HUES64 (cell line): Measurements from ENCODE around the gene CASP12. TPM values are rescaled to one million over a fixed set of nuclear protein-coding genes. Genes with fewer than 3 reads are reported as not detected.
"Not testable (repeated sequence)": the region's sequence is repeated elsewhere in the genome, so short reads cannot be mapped to it uniquely, and the experiment has no call there.

ENCODE experiments used
- H3K27ac ChIP-seq: 2 replicates; pipeline ENCODE4 v1.7.0; 2013; ENCODE audit warnings: low read depth, low read length, inconsistent platforms
- H3K27me3 ChIP-seq: 2 replicates; pipeline ENCODE4 v1.6.1; 2013; ENCODE audit warnings: mild to moderate bottlenecking, low read length; ENCODE audit not compliant: insufficient read depth
- H3K36me3 ChIP-seq: 2 replicates; pipeline ENCODE4 v1.6.1; 2013; ENCODE audit warnings: mild to moderate bottlenecking, low read length; ENCODE audit not compliant: insufficient read depth
- H3K4me1 ChIP-seq: 2 replicates; pipeline ENCODE4 v1.6.1; 2013; ENCODE audit warnings: mild to moderate bottlenecking, low read length, moderate library complexity; ENCODE audit not compliant: insufficient read depth
- H3K4me3 ChIP-seq: 2 replicates; pipeline ENCODE4 v1.5.1; 2013; ENCODE audit warnings: mild to moderate bottlenecking, low read length, moderate library complexity
- H3K9ac ChIP-seq: 2 replicates; pipeline ENCODE4 v1.6.1; 2013; ENCODE audit warnings: mild to moderate bottlenecking, low read depth, low read length
- H3K9me3 ChIP-seq: 2 replicates; pipeline ENCODE4 v1.6.1; 2013; ENCODE audit warnings: low read depth, low read length; ENCODE audit not compliant: insufficient read depth
- WGBS: fragments of 150-250, 120-280 bp; methylation state at CpG from one replicate; pipeline ENCODE4 v1.1.7; 2013; ENCODE audit warnings: missing lambda C conversion rate; 5-methylcytosine and 5-hydroxymethylcytosine counted together
- polyA plus RNA-seq, 2 experiments: library from polyadenylated mRNA; stranded (reverse); fragments of 50-300 nt; gene quantifications; one replicate each; pipeline ENCODE4 v1.2.3, GENCODE V29; 2013

CASP12 gene
- not detected for polyA plus RNA-seq (2013, experiment 1 of 2)
- not detected for polyA plus RNA-seq (2013, experiment 2 of 2)

DNA sequence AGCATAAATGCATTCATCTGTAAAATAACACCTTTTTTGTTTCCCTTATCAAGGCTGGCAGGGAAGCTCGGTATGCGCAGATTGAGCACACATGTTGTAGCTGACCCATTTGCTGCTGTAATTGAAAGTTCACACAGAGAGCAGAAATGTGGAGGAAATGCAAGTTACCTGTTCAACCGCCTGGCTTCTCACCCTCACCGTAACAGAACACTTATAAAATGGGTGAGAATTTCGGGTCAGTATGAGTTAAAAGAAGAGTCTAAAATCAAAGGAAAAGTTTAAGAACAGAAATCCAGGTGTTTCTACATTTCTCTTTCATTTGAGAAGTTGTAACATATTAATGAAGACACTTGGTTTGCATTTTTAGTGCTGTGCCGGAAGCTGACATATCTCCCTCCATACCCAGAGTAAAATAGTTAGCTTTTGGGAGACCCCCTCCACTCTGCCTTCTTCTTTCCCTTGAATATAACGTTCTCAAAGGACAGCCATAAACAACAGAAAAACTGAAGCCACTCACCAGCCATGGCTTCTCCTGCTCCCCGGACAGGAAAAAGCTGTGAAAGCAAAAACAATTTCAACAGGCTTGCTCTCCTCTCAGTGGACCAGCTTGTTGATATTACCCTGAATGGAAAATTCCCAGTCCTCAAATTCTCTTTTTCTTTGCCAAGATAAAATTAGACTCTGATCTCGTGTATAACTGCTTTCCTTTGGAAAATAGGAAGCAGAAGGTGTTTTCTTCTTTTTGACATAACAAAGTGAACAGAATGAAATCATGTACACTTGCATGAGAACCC, at the start of gene CASP12:
TSS of gene CASP12 (minus strand) at position 570 of the 794 bp plus-strand sequence.
- Histone ChIP-seq H3K9me3 (no peaks in the 10 kb centered on the region), H3K36me3 (no peaks in the 10 kb centered on the region), H3K4me1 (peaks cover 20% of the 10 kb centered on the region), H3K9ac (no peak within 1 kb of the TSS), H3K27me3 (no peaks in the 10 kb centered on the region), H3K4me3 (no peak within 1 kb of the TSS), H3K27ac (no peak within 1 kb of the TSS)
- 90% methylated on average over 9 of the region's 9 CpGs for WGBS

GRCh38 chr11:104946907-104947306, 48.6 kb upstream of the CASP12 start:
- H3K27me3 ChIP-seq = no peaks in the 10 kb centered on the region
- H3K27ac ChIP-seq = no peak overlapping the region
- no peaks in the 10 kb centered on the region for H3K4me1 ChIP-seq
- no peak overlapping the region for H3K4me3 ChIP-seq
- no peaks in the 10 kb centered on the region for H3K36me3 ChIP-seq
- 36% methylated on average over 2 of the region's 2 CpGs for WGBS
- H3K9me3 ChIP-seq = no peaks in the 10 kb centered on the region
- H3K9ac ChIP-seq = no peak overlapping the region

DNA sequence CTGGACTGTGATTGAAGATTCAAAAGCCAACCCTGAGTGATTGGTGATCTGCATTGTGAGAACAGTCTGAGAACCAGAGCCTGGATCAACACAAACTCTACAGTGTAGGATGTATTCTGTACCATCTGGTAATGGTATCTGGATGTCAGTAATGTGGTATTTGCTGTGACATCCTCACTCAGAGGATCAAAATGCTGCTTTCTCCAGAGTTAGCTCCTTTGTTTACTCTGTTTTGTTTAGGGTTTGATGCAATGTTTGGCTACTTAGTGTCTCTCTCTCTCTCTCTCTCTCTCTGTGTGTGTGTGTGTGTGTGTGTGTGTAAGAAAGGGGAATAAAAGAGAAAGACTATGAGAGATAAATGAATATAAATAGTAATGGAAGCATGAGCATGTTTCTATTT, 45.8 kb upstream of the CASP12 start:
- Histone ChIP-seq H3K4me1 (no peaks in the 10 kb centered on the region), H3K9ac (no peak overlapping the region), H3K36me3 (no peaks in the 10 kb centered on the region), H3K4me3 (no peak overlapping the region), H3K27me3 (no peaks in the 10 kb centered on the region), H3K27ac (no peak overlapping the region), H3K9me3 (no peaks in the 10 kb centered on the region)

- Histone ChIP-seq H3K27ac (no peak overlapping the region), H3K4me1 (no peaks in the 10 kb centered on the region), H3K9ac (no peak overlapping the region), H3K9me3 (no peaks in the 10 kb centered on the region), H3K27me3 (no peaks in the 10 kb centered on the region), H3K36me3 (no peaks in the 10 kb centered on the region), H3K4me3 (no peak overlapping the region)
- WGBS = 50% methylated on average over 2 of the region's 2 CpGs
These were observed 45.3 kb upstream of the CASP12 start for GRCh38 chr11:104943561-104943960.

DNA sequence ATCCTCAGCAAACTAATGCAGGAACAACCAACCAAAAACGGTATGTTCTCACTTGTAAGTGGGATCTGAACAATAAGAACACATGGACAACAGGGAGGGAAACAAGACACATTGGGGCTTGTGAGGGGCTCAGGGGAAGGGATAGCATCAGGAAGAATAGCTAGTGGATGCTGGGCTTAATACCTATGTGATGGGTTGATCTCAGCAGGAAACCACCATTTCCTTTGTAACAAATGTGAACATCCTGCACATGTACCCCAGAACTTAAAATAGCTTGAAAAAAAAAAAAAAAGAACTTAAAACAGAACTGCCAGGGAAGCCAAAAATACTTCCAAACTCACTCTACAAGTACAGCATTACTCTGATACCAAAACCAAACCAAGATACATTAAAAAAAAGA, 36.3 kb upstream of the CASP12 start:
- 96% methylated on average over 1 of the region's 1 CpG for WGBS
- Histone ChIP-seq H3K9ac (no peak overlapping the region), H3K4me3 (no peak overlapping the region), H3K27ac (no peak overlapping the region), H3K27me3 (no peaks in the 10 kb centered on the region), H3K4me1 (no peaks in the 10 kb centered on the region), H3K9me3 (0 out of 2 replicates have a peak, but pooled peaks cover 3% of the 10 kb centered on the region), H3K36me3 (no peaks in the 10 kb centered on the region)

GRCh38 chr11:104934073-104934472, 35.8 kb upstream of the CASP12 start:
- WGBS = 92% methylated on average over 1 of the region's 3 CpGs
- not testable (repeated sequence) for H3K4me1 ChIP-seq, H3K4me3 ChIP-seq, H3K27ac ChIP-seq, H3K36me3 ChIP-seq, H3K27me3 ChIP-seq, H3K9ac ChIP-seq, H3K9me3 ChIP-seq

DNA sequence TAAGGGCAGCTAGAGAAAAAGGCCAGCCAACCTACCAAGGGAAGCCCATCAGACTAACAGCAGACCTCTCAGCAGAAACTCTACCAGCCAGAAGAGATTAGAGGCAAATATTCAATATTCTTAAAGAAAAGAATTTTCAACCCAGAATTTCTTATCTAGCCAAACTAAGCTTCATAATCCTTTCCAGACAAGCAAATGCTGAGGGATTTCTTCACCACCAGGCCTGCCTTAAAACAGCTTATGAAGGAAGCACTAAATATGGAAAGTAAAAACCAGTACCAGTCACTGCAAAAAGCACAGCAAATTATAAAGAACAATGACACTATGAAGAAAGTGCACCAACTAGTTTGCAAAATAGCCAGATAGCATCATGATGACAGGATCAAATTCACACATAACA, 30.6 kb upstream of the CASP12 start:
- Histone ChIP-seq H3K9me3 (0 out of 2 replicates have a peak, but pooled peaks cover 6% of the 10 kb centered on the region), H3K9ac (no peak overlapping the region)

DNA sequence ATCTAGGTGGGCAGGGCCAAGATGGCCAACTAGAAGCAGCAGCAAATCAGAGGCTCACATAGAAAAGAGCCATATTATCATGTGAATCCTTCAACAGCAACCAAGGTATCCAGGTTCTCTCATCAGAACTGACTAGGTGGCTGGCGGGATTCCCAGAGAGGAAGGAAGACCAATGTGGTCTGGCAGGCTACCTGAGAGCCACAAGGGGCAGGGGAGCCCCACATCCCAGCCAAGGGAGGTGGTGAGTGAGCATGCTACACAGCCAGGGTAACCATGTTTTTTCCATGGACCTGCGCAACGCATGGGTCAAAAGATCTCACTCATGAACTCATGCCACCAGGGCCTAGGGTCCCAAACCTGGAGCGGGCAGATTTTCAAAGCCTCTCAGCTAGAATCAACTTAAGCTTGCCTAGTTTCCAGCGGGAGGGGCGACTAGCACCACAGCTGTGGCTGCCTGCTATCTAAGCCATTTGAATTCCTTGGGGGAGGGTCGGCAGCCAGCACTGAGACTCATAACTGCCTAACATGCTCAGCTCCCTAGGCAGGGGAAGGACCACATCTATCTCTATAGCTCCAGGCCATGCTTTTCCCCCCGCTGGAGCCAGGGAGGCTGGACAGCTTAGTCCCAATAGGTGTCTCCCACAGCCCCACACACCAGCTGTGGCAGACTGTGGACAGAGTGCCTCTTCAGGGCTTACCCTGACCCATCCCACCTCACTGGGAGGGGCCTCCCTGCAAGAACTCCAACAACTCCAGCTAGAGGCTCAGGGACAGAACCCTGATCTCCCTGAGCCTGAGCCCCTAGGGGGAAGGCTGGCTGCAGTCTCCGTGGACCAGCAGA, 28.7 kb upstream of the CASP12 start:
- Histone ChIP-seq H3K27me3 (no peaks in the 10 kb centered on the region), H3K9ac (no peak overlapping the region), H3K4me3 (no peak overlapping the region), H3K27ac (no peak overlapping the region), H3K4me1 (no peaks in the 10 kb centered on the region), H3K36me3 (no peaks in the 10 kb centered on the region), H3K9me3 (0 out of 2 replicates have a peak, but pooled peaks cover 6% of the 10 kb centered on the region)
- WGBS = 80% methylated on average over 9 of the region's 9 CpGs

More for the DNA sequence above, 30.6 kb upstream of the CASP12 start:
- H3K36me3 ChIP-seq = no peaks in the 10 kb centered on the region
- H3K27ac ChIP-seq = no peak overlapping the region
- no peaks in the 10 kb centered on the region for H3K27me3 ChIP-seq
- no peak overlapping the region for H3K4me3 ChIP-seq
- H3K4me1 ChIP-seq = no peaks in the 10 kb centered on the region

DNA sequence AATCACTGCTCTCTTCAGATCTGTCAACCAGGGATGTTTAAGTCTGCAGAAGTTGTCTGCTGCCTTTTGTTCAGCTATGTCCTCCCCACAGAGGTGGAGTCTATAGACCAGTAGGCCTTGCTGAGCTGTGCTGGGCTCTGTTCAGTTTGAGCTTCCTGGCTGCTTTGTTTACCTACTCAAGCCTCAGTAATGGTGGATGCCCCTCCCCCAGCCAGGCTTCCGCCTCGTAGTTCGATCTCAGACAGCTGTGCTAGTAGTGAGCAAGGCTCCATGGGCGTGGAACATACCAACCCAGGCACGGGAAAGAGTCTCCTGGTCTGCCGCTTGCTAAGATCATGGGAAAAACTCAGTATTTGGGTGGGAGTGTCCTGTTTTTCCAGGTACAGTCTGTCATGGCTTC, 27.6 kb upstream of the CASP12 start:
- Histone ChIP-seq H3K27ac (no peak overlapping the region), H3K27me3 (no peaks in the 10 kb centered on the region), H3K4me3 (no peak overlapping the region), H3K9ac (no peak overlapping the region), H3K36me3 (no peaks in the 10 kb centered on the region), H3K4me1 (no peaks in the 10 kb centered on the region), H3K9me3 (0 out of 2 replicates have a peak, but pooled peaks cover 6% of the 10 kb centered on the region)
- 95% methylated on average over 6 of the region's 6 CpGs for WGBS

- Histone ChIP-seq H3K4me3 (no peak overlapping the region), H3K36me3 (no peaks in the 10 kb centered on the region), H3K27me3 (no peaks in the 10 kb centered on the region), H3K27ac (no peak overlapping the region), H3K9me3 (no peaks in the 10 kb centered on the region), H3K4me1 (no peaks in the 10 kb centered on the region), H3K9ac (no peak overlapping the region)
- 86% methylated on average over 5 of the region's 6 CpGs for WGBS
These were observed 20.0 kb upstream of the CASP12 start for GRCh38 chr11:104918113-104918824.
